ENCODE data around the gene ASCC1. TPM values are rescaled to one million over a fixed set of nuclear protein-coding genes. Genes with fewer than 3 reads are reported as not detected.

Gene ASCC1
- total RNA-seq, 3 donors from 2014 or later = 18.0 to 23.6 (median 21.4) TPM

DNA sequence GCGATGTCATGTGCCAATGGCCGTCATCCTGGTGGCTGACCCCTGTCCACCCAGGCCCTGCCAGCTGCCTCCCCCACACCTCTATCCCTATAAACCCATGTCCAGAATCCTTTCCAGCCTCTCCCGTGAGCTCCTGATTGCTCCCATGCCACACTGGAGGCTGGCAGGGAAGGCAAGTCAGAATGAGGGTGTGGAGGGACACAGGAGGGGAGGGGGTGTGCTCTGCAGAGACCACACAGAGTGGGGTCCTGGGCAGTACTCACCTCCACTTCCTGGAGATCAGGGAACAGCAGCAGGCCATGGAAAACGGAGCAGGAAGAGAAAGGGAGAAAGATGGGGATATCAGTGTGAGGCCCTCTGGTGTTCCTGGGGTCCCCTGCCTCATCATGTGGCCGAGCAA lies 143.4 kb downstream of the ASCC1 start:
- intact Hi-C loops (cut with DNase I, micrococcal nuclease) = no loop called here
- DNase-seq (no peak), ATAC-seq (no peak)
- no peaks in the 10 kb centered on the region for H3K4me1 ChIP-seq (ENCODE audit: low read depth)
- no peaks in the 10 kb centered on the region for H3K9me3 ChIP-seq
- no peak overlapping the region for H3K4me3 ChIP-seq
- TF ChIP-seq, protein P1, sequence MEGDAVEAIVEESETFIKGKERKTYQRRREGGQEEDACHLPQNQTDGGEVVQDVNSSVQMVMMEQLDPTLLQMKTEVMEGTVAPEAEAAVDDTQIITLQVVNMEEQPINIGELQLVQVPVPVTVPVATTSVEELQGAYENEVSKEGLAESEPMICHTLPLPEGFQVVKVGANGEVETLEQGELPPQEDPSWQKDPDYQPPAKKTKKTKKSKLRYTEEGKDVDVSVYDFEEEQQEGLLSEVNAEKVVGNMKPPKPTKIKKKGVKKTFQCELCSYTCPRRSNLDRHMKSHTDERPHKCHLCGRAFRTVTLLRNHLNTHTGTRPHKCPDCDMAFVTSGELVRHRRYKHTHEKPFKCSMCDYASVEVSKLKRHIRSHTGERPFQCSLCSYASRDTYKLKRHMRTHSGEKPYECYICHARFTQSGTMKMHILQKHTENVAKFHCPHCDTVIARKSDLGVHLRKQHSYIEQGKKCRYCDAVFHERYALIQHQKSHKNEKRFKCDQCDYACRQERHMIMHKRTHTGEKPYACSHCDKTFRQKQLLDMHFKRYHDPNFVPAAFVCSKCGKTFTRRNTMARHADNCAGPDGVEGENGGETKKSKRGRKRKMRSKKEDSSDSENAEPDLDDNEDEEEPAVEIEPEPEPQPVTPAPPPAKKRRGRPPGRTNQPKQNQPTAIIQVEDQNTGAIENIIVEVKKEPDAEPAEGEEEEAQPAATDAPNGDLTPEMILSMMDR (IDR thresholded peaks at IDR 0.05) = no peak
- H3K36me3 ChIP-seq (ENCODE audit: low read depth) = no peaks in the 10 kb centered on the region

DNA sequence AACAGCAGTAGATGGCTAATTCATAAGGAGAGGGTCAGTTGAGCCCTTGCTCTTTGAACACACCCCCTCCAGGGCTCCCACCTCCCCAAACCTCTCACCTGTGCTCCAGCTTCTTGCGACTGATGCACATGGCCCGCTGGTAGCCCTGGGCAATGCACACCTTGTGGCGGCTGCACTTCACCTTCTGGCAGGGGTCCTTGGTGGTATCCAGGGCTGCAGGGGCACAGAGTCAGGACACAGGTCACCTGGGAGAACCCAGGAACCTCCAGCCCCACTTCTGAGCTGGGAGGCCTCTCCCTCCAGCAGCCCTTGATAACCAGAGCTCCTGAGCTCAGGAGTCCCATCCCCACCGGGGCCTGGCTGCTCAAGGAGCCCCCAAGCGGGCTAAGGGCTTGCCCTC lies 144.0 kb downstream of the ASCC1 start:
- Histone ChIP-seq H3K4me3 (no peak overlapping the region), H3K4me1 (ENCODE audit: low read depth) (no peaks in the 10 kb centered on the region), H3K36me3 (ENCODE audit: low read depth) (no peaks in the 10 kb centered on the region), H3K9me3 (no peaks in the 10 kb centered on the region)
- TF ChIP-seq, protein P1 (IDR thresholded peaks at IDR 0.05) = no peak
- ATAC-seq (no peak), DNase-seq (no peak)
- intact Hi-C loops (cut with DNase I, micrococcal nuclease) = no loop called here

DNA sequence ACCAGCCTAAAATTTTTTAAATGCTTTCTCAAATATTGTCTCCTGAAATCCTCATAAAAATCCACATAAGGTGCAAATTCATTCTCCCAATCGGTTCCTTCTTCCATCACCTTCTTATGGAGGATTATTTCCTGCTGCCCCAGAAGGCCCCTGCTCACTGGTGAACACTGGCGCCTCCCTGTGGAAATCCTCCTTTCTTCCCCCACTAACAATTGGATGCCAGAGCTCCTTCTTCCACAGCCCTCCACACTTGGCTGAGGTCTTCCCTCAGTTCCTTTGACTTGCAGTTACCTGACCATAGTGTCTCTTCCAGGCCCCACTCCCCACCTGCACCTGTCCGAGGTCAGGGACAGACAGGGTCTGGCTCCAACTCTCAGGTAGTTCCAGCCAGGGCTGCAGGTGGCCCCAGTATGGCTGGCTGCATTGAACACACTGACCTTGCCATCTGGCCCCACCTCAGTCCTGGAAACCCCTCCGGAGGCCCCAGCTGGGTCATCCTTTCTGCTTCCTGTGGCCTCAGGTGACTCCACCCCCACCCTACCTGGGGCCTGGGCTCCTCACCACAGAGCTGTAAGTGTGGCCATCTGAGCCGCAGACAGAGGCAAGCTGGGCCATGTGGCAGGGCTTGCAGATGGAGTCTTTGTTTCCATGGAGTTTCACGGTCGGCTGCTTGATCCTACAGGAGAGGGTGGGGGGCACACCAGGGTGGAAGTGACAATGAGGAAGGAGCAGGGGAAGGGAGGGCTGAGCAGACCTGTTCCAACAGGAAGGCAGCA lies 146.1 kb downstream of the ASCC1 start:
- TF ChIP-seq, protein P1 (IDR thresholded peaks at IDR 0.05) = no peak
- no peaks in the 10 kb centered on the region for H3K36me3 ChIP-seq (ENCODE audit: low read depth)
- intact Hi-C loops (cut with DNase I, micrococcal nuclease) = no loop called here
- DNase-seq (no peak), ATAC-seq (no peak)
- no peaks in the 10 kb centered on the region for H3K4me1 ChIP-seq (ENCODE audit: low read depth)
- no peaks in the 10 kb centered on the region for H3K9me3 ChIP-seq
- no peak overlapping the region for H3K4me3 ChIP-seq

DNA sequence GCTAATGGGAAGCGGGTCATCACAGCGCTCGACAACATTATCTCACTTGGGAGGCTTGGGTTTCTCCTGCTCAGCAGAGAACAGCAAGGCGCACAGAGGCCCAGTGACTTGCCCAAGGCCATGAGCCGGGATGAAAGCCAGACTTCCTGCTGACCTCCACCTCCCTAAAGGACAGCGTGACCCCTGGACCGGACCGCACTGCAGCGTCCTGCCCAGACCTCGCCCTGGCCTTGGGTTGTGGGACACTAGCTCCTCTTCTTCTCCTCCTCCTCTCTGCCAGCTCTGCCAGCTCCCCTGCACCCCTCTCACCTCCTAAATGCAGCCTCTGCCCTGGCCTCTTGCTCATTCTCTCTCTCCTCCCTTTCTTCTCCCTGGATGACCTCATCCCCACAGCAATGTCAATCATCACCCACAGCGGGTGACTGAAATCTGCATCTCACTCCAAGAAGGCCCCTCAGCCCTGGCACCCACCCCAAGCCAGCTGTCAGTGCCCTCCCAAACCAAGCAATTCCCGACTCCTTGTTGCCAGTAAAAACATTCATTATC lies 147.1 kb downstream of the ASCC1 start:
- ATAC-seq (no peak), DNase-seq (no peak)
- no peaks in the 10 kb centered on the region for H3K4me1 ChIP-seq (ENCODE audit: low read depth)
- no peaks in the 10 kb centered on the region for H3K9me3 ChIP-seq
- intact Hi-C loops (cut with DNase I, micrococcal nuclease) = no loop called here
- H3K36me3 ChIP-seq (ENCODE audit: low read depth) = no peaks in the 10 kb centered on the region
- TF ChIP-seq, protein P1 (IDR thresholded peaks at IDR 0.05) = no peak
- no peak overlapping the region for H3K4me3 ChIP-seq

DNA sequence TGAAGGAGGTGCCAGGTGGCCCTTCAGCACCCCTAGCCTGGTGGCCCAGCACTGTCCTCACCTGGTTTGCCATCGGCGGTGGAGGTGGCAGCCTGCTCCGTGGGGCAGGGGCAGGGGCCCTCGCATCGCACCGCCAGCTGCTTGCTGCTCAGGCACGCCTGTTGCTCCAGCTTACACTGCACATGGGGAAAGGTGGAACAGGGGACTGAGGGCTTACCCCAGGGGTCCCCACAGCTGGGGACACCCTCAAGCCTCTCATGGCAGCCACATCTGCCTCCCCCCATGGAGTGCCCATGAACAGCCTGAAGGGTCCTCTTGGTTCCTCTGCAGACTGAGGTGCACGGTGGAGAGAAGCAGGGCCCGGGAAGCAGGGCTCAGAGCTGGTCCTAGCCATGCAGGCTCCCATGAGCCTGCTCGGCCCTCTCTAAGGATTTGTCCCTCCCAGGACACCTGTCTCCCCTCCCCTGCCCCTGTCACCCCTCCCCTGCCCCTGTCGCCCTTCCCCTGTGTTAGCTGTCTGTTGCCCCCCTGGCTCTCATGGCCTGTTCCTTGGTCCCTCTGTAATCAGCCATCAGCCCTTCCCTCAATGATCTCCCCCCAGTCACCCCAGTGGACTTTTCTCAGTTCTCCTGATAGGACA lies 147.8 kb downstream of the ASCC1 start:
- H3K9me3 ChIP-seq = no peaks in the 10 kb centered on the region
- no peaks in the 10 kb centered on the region for H3K4me1 ChIP-seq (ENCODE audit: low read depth)
- intact Hi-C loops (cut with DNase I, micrococcal nuclease) = no loop called here
- no peak overlapping the region for H3K4me3 ChIP-seq
- no peaks in the 10 kb centered on the region for H3K36me3 ChIP-seq (ENCODE audit: low read depth)
- TF ChIP-seq, protein P1 (IDR thresholded peaks at IDR 0.05) = no peak
- DNase-seq (no peak), ATAC-seq (no peak)
